Hematopoietic multipotent progenitor cell (in vitro differentiated cells): Measurements from ENCODE around the gene PKHD1. TPM values are rescaled to one million over a fixed set of nuclear protein-coding genes. Genes with fewer than 3 reads are reported as not detected.

ENCODE experiments used
- DNase-seq, 3 donors: peaks; one replicate each; pipeline ENCODE4 v3.0.0-alpha.2; 2011 to 2015; ENCODE audit warnings: low read depth in 2 of 3, low spot score in 2 of 3
- small RNA-seq: library from RNA; depleted of rRNA; stranded (forward); fragments of <200 nt; gene quantifications from one replicate; pipeline ENCODE3, GENCODE V24; 2012
- total RNA-seq: library from RNA; depleted of rRNA; stranded (reverse); fragments of >200 nt; gene quantifications from one replicate; pipeline ENCODE4 v1.2.3, GENCODE V29; 2012

PKHD1 gene
- total RNA-seq, 1 donor: under 0.01 TPM

- DNase-seq: no peak
These were observed 503.2 kb downstream of the PKHD1 start for GRCh38 chr6:51584163-51584562.

DNA sequence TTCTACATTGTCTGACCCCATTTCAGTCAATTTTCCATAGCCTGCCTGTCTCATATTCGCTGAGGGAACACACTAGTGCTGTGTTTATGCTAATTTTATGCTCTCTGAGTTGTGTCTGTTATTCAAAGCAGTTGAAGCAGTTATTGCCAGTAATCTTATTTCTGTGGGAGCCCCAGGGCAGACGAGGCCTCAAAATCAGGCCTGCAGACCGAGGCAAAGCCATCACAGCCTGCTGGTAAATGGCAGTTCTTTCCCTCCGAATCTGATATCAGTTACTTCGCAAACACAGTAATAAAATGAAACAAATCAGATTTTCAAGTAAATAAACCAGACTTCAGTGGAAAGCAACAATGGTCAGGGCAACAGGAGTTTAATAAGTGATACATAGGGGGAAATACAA, 508.4 kb downstream of the PKHD1 start:
- no peak for DNase-seq

- no peak for DNase-seq
These were observed 509.1 kb downstream of the PKHD1 start for GRCh38 chr6:51578362-51578761.

DNA sequence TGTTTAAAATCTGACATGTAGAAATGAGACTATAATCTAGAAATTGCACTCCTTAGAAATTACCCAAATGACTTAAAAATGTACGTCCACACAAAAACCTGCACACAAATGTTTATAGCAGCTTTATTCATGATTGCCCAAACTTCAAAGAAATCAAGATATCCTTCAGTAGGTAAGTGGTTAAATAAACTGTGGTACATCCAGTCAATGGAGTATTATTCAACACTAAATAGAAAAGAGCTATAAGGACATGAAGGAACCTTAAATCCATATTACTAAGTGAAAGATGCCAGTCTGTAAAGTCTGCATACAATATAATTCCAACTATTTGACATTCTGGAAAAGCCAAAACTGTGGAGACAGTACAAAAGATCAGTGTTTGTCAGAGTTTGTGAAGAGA, 513.4 kb downstream of the PKHD1 start:
- no peak for DNase-seq

GRCh38 chr6:51571168-51571567, 516.2 kb downstream of the PKHD1 start:
- no peak for DNase-seq

DNA sequence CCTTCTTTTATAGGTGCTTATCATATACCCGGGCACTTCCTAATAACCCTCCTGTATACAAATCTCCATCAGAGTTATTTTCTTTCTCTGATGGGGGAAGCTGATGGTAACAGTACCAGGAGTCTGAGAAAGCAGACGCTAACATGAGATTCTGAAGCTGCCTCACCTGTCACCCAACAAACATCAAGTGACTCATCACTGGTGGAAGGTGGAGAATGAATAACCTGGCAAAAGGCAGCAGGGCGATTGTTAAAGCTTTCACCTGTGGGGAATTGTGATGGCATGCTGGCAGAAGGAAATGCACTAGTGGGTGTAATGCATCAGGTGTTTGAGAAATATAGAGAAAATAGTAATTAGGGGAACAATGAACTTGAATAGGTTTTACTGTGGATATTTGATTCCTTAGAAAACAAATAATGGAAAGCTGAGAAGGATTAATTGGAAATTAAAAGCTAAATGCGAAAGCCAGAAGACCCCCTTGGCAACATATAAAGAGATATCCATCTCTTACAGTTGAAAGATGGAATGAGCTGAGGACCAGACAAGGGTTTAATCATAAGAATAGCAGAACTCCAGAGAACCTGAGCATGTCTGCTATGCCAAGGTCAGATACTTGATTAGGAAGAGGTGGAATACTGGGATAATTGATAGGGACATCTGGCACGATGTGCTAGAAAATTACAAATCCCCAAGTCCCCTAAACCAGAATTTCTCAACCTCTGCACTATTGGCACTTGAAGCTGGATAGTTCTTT, 517.1 kb downstream of the PKHD1 start:
- no peak for DNase-seq

DNA sequence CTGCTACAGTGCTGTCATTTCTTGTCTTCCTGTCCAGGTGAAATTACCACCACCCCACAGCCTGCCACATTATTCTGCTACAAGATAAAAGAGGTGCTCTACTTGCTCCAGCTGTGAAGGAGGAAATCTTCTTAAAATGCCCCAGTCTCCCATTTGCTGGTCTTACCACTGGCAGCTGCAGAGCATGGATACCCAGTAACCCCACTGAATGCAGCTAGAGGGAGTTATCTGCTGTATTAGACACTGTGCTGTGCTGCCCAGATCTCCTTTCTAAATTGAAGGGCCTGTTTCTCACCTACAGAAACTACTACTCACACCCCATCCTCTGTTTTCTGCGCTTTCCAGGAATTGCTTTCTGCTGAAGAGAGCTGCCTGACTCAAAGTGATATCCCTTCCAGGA, 517.8 kb downstream of the PKHD1 start:
- DNase-seq: no peak

- DNase-seq: no peak
These were observed 518.6 kb downstream of the PKHD1 start for GRCh38 chr6:51568771-51569170.

DNA sequence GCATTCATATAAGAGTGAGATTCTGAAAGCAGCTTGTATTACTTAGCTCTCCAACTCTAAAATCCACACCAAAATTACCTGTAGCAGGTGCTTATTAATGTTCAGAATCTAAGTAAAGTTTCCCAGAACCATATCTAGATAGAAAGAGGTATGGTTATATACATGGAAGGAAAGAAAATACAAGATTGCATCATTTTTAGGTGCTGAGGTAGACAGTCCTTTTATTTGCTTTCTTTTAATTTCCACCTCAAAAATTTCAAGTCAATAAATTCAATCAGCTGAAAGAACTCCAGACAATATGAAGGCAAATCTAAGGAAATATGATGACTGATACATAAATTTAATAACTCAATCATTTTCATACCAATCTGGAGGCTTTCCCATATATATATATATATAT, 521.9 kb downstream of the PKHD1 start:
- no peak for DNase-seq

Small RNAs within 50 kb of the gene (small RNA-seq; reads per million reads assigned to genes)
- not detected for gene RN7SL580P

Other genes with a start within 250 kb of the PKHD1 start
- gene IL17A, start 98.8 kb upstream of the PKHD1 start, total RNA-seq: under 0.01 TPM
- gene IL17F, start 156.9 kb upstream of the PKHD1 start, total RNA-seq: not detected
- 130 TPM for gene MCM3, start 197.1 kb upstream of the PKHD1 start, total RNA-seq